PC-9 (cell line): ENCODE data around the gene SAYSD1.

Experiments
- EZH2 ChIP-seq: fragments of 200-600 bp; sonication (generic); IDR thresholded peaks from 2 replicates; pipeline ENCODE4 v1.8.0; 2017; ENCODE audit warnings: antibody characterized with exemption, low read depth
- TF ChIP-seq, protein P1 (sequence below): fragments of 200-600 bp; sonication (generic); conservative IDR thresholded peaks from 2 replicates; pipeline ENCODE4 v1.6.1; 2017; ENCODE audit warnings: mixed run types, antibody characterized with exemption, mild to moderate bottlenecking, moderate library complexity

DNA sequence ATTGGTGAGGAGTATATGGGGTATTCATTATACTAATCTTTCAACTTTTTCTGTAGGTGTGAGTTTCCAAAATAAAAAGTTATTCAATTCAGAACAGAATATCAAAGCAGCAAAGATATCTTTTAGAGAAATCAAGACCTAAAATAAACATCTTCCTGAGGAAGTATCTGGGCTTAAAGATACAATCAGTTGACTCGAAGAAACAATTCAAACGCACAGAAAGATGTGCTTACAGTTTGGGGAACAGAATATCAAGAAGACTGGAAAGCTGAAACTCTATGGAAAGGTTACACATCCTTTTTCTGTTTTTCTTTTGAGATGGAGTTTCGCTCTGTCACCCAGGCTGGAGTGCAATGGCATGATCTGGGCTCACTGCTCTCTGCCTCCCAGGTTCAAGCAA, 36.2 kb upstream of the SAYSD1 start:
- TF ChIP-seq, protein P1, sequence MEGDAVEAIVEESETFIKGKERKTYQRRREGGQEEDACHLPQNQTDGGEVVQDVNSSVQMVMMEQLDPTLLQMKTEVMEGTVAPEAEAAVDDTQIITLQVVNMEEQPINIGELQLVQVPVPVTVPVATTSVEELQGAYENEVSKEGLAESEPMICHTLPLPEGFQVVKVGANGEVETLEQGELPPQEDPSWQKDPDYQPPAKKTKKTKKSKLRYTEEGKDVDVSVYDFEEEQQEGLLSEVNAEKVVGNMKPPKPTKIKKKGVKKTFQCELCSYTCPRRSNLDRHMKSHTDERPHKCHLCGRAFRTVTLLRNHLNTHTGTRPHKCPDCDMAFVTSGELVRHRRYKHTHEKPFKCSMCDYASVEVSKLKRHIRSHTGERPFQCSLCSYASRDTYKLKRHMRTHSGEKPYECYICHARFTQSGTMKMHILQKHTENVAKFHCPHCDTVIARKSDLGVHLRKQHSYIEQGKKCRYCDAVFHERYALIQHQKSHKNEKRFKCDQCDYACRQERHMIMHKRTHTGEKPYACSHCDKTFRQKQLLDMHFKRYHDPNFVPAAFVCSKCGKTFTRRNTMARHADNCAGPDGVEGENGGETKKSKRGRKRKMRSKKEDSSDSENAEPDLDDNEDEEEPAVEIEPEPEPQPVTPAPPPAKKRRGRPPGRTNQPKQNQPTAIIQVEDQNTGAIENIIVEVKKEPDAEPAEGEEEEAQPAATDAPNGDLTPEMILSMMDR, result no peak
- no peak for TF ChIP-seq EZH2
